ENCODE measurements around the gene NOP14.

The NOP14 gene

DNA sequence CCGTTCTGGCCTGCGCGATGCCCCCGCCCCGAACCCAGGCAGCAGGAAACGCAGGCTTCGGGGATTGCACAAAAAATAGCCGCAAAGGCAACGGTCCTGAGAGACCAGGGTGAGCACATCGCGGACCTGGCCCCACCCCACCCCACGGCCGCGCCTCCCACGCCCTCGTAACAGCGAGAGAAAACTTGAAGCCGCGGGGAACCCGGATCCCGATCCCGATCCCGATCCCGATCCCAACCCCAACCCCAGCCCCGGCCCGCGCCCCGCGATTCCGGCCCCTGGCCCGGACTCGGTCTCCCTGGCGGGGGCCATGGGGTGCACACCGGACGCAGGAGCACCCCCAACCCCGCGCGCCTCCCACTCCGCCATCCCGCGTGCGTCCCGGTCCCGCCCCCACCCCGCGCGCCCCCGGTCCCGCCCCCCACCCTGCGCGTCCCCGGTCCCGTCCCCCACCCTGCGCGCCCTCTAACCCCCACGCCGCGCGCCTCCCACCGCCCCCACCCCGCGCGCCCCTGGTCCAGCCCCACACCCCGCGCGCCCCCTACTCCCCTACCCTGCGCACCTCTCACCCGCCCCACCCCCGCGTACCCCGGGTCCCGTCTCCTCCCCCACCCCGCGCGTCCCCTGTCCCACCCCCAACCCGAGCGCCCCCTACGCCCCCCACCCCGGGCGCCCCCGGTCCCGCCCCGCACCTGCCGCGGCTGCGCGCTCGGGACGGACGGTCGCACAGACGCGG, 29.0 kb downstream of the NOP14 start:
- TF ChIP-seq, protein P1, sequence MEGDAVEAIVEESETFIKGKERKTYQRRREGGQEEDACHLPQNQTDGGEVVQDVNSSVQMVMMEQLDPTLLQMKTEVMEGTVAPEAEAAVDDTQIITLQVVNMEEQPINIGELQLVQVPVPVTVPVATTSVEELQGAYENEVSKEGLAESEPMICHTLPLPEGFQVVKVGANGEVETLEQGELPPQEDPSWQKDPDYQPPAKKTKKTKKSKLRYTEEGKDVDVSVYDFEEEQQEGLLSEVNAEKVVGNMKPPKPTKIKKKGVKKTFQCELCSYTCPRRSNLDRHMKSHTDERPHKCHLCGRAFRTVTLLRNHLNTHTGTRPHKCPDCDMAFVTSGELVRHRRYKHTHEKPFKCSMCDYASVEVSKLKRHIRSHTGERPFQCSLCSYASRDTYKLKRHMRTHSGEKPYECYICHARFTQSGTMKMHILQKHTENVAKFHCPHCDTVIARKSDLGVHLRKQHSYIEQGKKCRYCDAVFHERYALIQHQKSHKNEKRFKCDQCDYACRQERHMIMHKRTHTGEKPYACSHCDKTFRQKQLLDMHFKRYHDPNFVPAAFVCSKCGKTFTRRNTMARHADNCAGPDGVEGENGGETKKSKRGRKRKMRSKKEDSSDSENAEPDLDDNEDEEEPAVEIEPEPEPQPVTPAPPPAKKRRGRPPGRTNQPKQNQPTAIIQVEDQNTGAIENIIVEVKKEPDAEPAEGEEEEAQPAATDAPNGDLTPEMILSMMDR (IDR thresholded peaks at IDR 0.05; ENCODE audit: borderline replicate concordance, control extremely low read depth, extremely low read depth, insufficient read depth, missing control alignments): no peak
- DNase-seq (ENCODE audit: low spot score): peak; percentile 69
- in situ Hi-C loops (cut with MboI; ENCODE audit: low sequenced_read_pairs, unreplicated experiment): no loop called here

DNA sequence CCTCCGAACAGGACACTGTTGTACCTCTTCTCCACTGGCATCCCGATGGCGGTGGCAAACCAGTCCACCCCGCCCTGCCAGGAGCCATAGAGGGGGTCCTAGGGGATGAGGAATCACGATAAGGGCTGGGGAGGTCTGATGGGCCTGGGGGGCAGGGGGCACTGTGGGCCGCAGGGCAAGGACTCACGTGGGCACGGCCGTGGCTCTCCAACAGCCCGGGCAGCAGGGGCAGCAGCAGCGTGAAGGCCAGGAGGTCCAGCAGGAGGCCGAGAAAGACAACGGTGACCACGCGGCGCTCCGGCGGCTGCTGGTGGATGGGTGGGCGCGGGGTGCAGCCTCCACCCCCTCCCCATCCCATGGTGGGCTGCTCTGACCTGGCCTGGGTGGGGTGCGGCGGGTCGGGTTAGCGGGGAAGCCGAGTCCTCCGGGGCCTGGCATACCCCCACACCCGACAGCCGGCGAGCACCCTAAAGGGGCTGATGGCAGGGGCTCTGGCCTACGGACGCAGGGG, 29.6 kb downstream of the NOP14 start:
- in situ Hi-C loops (cut with MboI; ENCODE audit: low sequenced_read_pairs, unreplicated experiment): no loop called here
- no peak for DNase-seq (ENCODE audit: low spot score)
- TF ChIP-seq, protein P1 (IDR thresholded peaks at IDR 0.05; ENCODE audit: borderline replicate concordance, control extremely low read depth, extremely low read depth, insufficient read depth, missing control alignments): no peak

DNA sequence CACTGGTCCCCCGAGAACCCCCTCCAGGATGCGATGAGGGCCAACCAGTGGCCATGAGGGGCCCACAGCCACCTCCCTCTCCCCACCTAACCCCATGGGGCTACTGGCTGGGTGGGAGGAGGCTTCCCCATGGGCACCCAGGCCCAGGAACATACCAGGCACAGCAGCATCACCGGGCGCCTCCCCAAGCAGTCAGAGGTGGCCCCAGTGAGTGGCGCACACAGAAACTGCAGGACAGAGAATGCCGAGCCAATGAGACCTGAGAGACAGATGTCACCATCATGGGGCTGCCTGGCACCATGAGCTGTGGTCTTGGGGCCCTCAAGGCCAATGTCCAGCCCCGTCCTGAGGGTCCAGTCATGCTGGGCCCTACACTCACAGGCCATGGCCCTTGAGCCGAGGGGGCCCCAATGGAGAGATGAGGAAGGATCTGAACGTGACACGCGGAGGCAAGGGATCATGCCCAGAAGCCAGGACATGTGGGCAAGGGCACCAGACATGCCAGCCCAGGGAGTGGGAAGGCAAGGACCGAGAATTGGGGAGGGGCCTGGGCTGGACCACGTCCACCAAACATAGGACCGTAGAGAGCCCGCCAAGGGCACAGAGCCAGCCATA, 30.1 kb downstream of the NOP14 start:
- TF ChIP-seq, protein P1 (IDR thresholded peaks at IDR 0.05; ENCODE audit: borderline replicate concordance, control extremely low read depth, extremely low read depth, insufficient read depth, missing control alignments): no peak
- in situ Hi-C loops (cut with MboI; ENCODE audit: low sequenced_read_pairs, unreplicated experiment): no loop called here
- no peak for DNase-seq (ENCODE audit: low spot score)

DNA sequence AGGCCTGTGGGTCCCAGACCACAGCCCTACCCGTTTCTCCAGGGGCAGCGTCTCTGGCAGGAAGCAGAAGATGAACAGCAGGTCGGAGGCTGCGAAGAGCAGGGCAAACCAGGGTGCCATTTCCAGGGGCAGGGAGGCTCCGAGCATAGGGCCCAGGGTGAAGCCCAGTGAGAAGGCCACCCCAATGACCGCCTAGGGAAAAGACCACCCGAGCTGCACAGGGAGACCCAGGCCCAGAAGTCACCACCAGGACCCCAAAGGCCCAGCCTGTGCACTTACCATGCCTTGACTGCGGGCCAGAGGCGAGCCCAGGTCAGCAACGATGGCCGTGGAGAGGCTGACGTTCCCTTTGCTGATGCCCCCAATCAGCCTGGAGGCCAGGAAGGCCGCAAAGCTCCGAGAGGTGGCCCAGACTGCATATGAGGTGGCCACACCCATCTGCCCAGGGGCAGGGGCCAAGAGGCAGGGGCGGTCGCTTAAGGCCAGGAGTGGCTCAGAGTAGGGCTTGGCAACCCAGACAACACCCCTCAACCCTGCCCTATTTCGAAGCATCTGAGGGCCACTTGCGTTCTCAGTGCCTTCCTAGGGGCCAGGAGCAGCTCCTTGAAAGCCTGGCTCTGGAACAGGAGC, 30.8 kb downstream of the NOP14 start:
- no peak for DNase-seq (ENCODE audit: low spot score)
- in situ Hi-C loops (cut with MboI; ENCODE audit: low sequenced_read_pairs, unreplicated experiment): no loop called here
- TF ChIP-seq, protein P1 (IDR thresholded peaks at IDR 0.05; ENCODE audit: borderline replicate concordance, control extremely low read depth, extremely low read depth, insufficient read depth, missing control alignments): no peak

DNA sequence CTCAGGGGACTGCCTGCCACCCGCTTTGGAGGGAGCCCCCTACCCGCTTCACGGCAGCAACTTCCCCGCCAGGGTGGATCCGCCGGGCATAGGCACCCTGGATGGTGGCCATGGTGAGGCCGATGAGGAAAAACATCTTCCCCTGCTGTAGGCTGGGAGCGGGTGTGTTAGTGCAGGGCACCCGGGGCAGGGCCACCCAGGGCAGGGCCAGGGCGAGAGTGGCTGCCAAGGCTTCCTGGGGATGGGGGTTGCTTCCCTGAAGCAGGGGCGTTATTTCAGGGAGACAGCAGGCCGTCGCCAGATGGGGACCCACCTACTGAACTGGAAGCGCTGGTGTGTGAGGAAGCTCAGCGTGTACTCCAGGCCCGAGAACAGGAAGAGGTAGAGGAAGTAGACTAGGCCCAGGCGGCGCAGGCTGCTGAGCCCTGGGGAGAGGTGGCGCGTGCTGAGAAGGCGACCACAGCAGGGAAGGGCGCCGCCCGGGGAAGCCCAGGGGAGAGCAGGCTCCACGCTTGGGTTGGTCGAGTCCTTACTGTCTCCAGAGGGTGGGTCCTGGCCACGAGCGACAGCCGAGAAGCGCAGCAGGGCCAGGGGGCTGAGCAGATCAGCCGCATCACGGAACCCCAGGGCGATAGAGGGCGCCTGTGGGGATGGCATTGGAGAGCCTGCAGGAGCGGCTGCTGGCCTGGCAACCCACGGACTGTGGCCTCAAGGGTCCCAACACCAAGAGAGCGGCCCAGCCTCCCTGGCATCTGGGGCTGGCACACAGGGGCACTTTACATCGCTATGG, 31.5 kb downstream of the NOP14 start:
- in situ Hi-C loops (cut with MboI; ENCODE audit: low sequenced_read_pairs, unreplicated experiment): no loop called here
- DNase-seq (ENCODE audit: low spot score): peak; percentile 80
- TF ChIP-seq, protein P1 (IDR thresholded peaks at IDR 0.05; ENCODE audit: borderline replicate concordance, control extremely low read depth, extremely low read depth, insufficient read depth, missing control alignments): peak; percentile 54
